Endothelial cell of umbilical vein (primary cell): ENCODE data around the gene TNS1.

ENCODE experiments used
- CTCF ChIP-seq, 2 donors: IDR thresholded peaks; 1 replicate in 1 of 2; 2 replicates in 1 of 2; pipeline ENCODE4 v1.5.1; 2011; ENCODE audit warnings: low read length in 2 of 2, mild to moderate bottlenecking in 2 of 2, moderate library complexity in 2 of 2, control low read depth in 1 of 2, inconsistent platforms in 1 of 2, low read depth in 1 of 2; ENCODE audit not compliant: insufficient read depth in 1 of 2; ENCODE audit errors: extremely low read depth in 1 of 2
- EZH2 ChIP-seq: IDR thresholded peaks from 2 replicates; pipeline ENCODE4 v1.6.1; 2012; ENCODE audit warnings: borderline replicate concordance, low read depth, mild to moderate bottlenecking, moderate library complexity, low read length, inconsistent platforms; ENCODE audit not compliant: severe bottlenecking
- GATA2 ChIP-seq: IDR thresholded peaks from 2 replicates; pipeline ENCODE4 v1.7.0; 2011; ENCODE audit warnings: low read depth, mild to moderate bottlenecking, moderate library complexity, mixed read lengths, low read length; ENCODE audit not compliant: insufficient read length, insufficient read depth
- JUN ChIP-seq: IDR thresholded peaks from 2 replicates; pipeline ENCODE4 v1.6.1; 2011; ENCODE audit warnings: borderline replicate concordance, low read depth; ENCODE audit not compliant: insufficient read length, insufficient read depth
- MAX ChIP-seq: IDR thresholded peaks from 2 replicates; pipeline ENCODE4 v1.6.1; 2011; ENCODE audit not compliant: insufficient read depth, insufficient read length
- MYC ChIP-seq: IDR thresholded peaks from one replicate; pipeline ENCODE4 v1.6.1; 2011; ENCODE audit warnings: mild to moderate bottlenecking, low read depth, low read length
- POLR2A ChIP-seq: IDR thresholded peaks from 2 replicates; pipeline ENCODE4 v1.6.1; 2012; ENCODE audit warnings: low read depth, mild to moderate bottlenecking, control low read depth, low read length
- POLR2AphosphoS5 ChIP-seq: IDR thresholded peaks from 2 replicates; pipeline ENCODE4 v1.6.1; 2012; ENCODE audit warnings: low read depth, mild to moderate bottlenecking, control low read depth, low read length, moderate library complexity; ENCODE audit not compliant: insufficient read depth

GRCh38 chr2:217851191-217852020, 151.4 kb downstream of the TNS1 start:
- TF ChIP-seq MAX (no peak), CTCF (IDR thresholded peaks at IDR 0.05; ENCODE audit: extremely low read depth in 1 of 2, insufficient read depth in 1 of 2, low read depth in 1 of 2, low read length in 2 of 2) (no peak), EZH2 (no peak), POLR2AphosphoS5 (no peak), POLR2A (no peak), MYC (no peak), GATA2 (no peak), JUN (no peak)
